Nephron progenitor cell (in vitro differentiated cells): ENCODE measurements around the gene SNTB2.

ENCODE experiments used
- DNase-seq: peaks from one replicate; pipeline ENCODE4 v3.0.0; 2021
- H3K27ac Mint-ChIP-seq: 2 replicates; pipeline ENCODE4 v1.8.0; 2021; ENCODE audit warnings: mild to moderate bottlenecking, moderate library complexity, mixed read lengths
- H3K27me3 Mint-ChIP-seq: 2 replicates; pipeline ENCODE4 v1.8.0; 2021; ENCODE audit warnings: mild to moderate bottlenecking, low read depth, mixed read lengths; ENCODE audit not compliant: poor library complexity
- H3K36me3 Mint-ChIP-seq: 2 replicates; pipeline ENCODE4 v1.8.0; 2021; ENCODE audit warnings: low read depth, mixed read lengths
- H3K4me1 Mint-ChIP-seq: 2 replicates; pipeline ENCODE4 v1.8.0; 2021; ENCODE audit warnings: mixed read lengths
- H3K4me3 Mint-ChIP-seq: 2 replicates; pipeline ENCODE4 v1.8.0; 2021; ENCODE audit warnings: mild to moderate bottlenecking, moderate library complexity, mixed read lengths
- H3K9me3 Mint-ChIP-seq: 2 replicates; pipeline ENCODE4 v1.8.0; 2021; ENCODE audit warnings: mild to moderate bottlenecking, moderate library complexity, mixed read lengths
- CTCF ChIP-seq: fragments of 200-600 bp; sonication (generic); IDR thresholded peaks from 2 replicates; pipeline ENCODE4 v1.5.0; 2021; ENCODE audit warnings: antibody characterized with exemption

The SNTB2 gene

GRCh38 chr16:69204172-69204571 is 17.2 kb downstream of the SNTB2 start:
- Mint-ChIP-seq H3K36me3 (peaks cover 14% of the 10 kb centered on the region), H3K27me3 (peaks cover 7% of the 10 kb centered on the region), H3K4me1 (peaks cover 11% of the 10 kb centered on the region), H3K9me3 (peaks cover 3% of the 10 kb centered on the region), H3K4me3 (no peak overlapping the region), H3K27ac (no peak overlapping the region)
- DNase-seq = no peak
- TF ChIP-seq CTCF = no peak

GRCh38 chr16:69209735-69210134 is 22.8 kb downstream of the SNTB2 start:
- peaks cover 2% of the 10 kb centered on the region for H3K27me3 Mint-ChIP-seq
- no peak overlapping the region for H3K27ac Mint-ChIP-seq
- H3K36me3 Mint-ChIP-seq = peaks cover 7% of the 10 kb centered on the region
- no peak overlapping the region for H3K4me3 Mint-ChIP-seq
- H3K9me3 Mint-ChIP-seq = peaks cover 3% of the 10 kb centered on the region
- TF ChIP-seq CTCF = no peak
- DNase-seq = no peak
- no peaks in the 10 kb centered on the region for H3K4me1 Mint-ChIP-seq

GRCh38 chr16:69217433-69217832 is 30.5 kb downstream of the SNTB2 start:
- DNase-seq = no peak
- Mint-ChIP-seq H3K9me3 (no peaks in the 10 kb centered on the region), H3K4me3 (no peak overlapping the region), H3K4me1 (no peaks in the 10 kb centered on the region), H3K27me3 (no peaks in the 10 kb centered on the region), H3K36me3 (peaks cover 5% of the 10 kb centered on the region), H3K27ac (no peak overlapping the region)
- no peak for TF ChIP-seq CTCF

- Mint-ChIP-seq H3K4me1 (no peaks in the 10 kb centered on the region), H3K9me3 (peaks cover 5% of the 10 kb centered on the region), H3K36me3 (peaks cover 14% of the 10 kb centered on the region), H3K27ac (no peak overlapping the region), H3K27me3 (no peaks in the 10 kb centered on the region), H3K4me3 (no peak overlapping the region)
- DNase-seq = no peak
- TF ChIP-seq CTCF = no peak
These were observed 32.3 kb downstream of the SNTB2 start for GRCh38 chr16:69219279-69219678.

GRCh38 chr16:69223882-69224281 is 36.9 kb downstream of the SNTB2 start:
- peak overlapping the region; percentile 75 for H3K27ac Mint-ChIP-seq
- H3K9me3 Mint-ChIP-seq = peaks cover 5% of the 10 kb centered on the region
- H3K36me3 Mint-ChIP-seq = peaks cover 14% of the 10 kb centered on the region
- no peaks in the 10 kb centered on the region for H3K27me3 Mint-ChIP-seq
- no peak for DNase-seq
- TF ChIP-seq CTCF = no peak
- H3K4me3 Mint-ChIP-seq = no peak overlapping the region
- H3K4me1 Mint-ChIP-seq = no peaks in the 10 kb centered on the region

GRCh38 chr16:69225121-69225520 is 38.2 kb downstream of the SNTB2 start:
- peaks cover 14% of the 10 kb centered on the region for H3K36me3 Mint-ChIP-seq
- H3K27me3 Mint-ChIP-seq = no peaks in the 10 kb centered on the region
- no peaks in the 10 kb centered on the region for H3K4me1 Mint-ChIP-seq
- H3K4me3 Mint-ChIP-seq = no peak overlapping the region
- no peak overlapping the region for H3K27ac Mint-ChIP-seq
- DNase-seq = no peak
- no peak for TF ChIP-seq CTCF
- peaks cover 5% of the 10 kb centered on the region for H3K9me3 Mint-ChIP-seq
